Chondrocyte (in vitro differentiated cells): ENCODE results near the gene SLC35F3. TPM values are rescaled to one million over a fixed set of nuclear protein-coding genes. Genes with fewer than 3 reads are reported as not detected.

Experiments
- DNase-seq: peaks from one replicate; pipeline ENCODE4 v3.0.0; 2021; ENCODE audit warnings: mixed read lengths, low spot score
- H3K27ac Mint-ChIP-seq: one replicate; pipeline ENCODE4 v1.8.0; 2021; ENCODE audit warnings: mild to moderate bottlenecking, moderate library complexity, mixed read lengths; ENCODE audit not compliant: unreplicated experiment
- H3K27me3 Mint-ChIP-seq: 2 replicates; pipeline ENCODE4 v1.8.0; 2021; ENCODE audit warnings: low read depth, mixed read lengths
- H3K36me3 Mint-ChIP-seq: 2 replicates; pipeline ENCODE4 v1.8.0; 2021; ENCODE audit warnings: low read depth, mixed read lengths
- H3K4me1 Mint-ChIP-seq: 2 replicates; pipeline ENCODE4 v1.8.0; 2021; ENCODE audit warnings: low read depth, mild to moderate bottlenecking, mixed read lengths
- H3K4me3 Mint-ChIP-seq: one replicate; pipeline ENCODE4 v1.8.0; 2021; ENCODE audit warnings: mild to moderate bottlenecking, moderate library complexity, mixed read lengths; ENCODE audit not compliant: unreplicated experiment
- H3K9me3 Mint-ChIP-seq: 2 replicates; pipeline ENCODE4 v1.8.0; 2021; ENCODE audit warnings: low read depth, mixed read lengths
- total RNA-seq: library from RNA; stranded (reverse); gene quantifications from 3 replicates; pipeline ENCODE4 v1.2.1, GENCODE V29; 2021
- TF ChIP-seq, protein P1 (sequence below): fragments of 200-600 bp; sonication (generic); IDR thresholded peaks from 2 replicates; pipeline ENCODE4 v1.5.0; 2021; ENCODE audit warnings: antibody characterized with exemption, mild to moderate bottlenecking, moderate library complexity

Gene SLC35F3
- total RNA-seq, 1 donor from 2014 or later, result not detected

DNA sequence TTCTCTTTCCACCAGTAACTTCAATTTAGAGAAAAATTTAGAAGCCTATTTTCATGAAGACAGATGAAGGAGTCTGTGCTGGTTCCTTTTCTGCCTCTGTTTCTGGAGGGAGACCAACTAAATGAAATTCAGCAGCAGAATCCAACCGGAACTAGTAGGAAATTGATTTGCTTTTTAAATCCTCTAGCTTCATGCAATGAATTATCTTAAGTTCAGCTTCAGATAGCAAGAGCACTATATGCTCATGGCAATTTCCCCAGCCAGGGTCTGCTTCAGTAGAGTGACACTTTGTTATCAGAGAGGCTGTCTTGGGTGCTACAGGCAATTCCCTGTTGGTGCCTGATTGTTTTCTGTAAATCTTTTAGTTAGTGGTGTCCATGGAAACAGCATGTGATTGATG is 189.7 kb downstream of the SLC35F3 start:
- Mint-ChIP-seq H3K4me1 (no peaks in the 10 kb centered on the region), H3K27me3 (peaks cover 13% of the 10 kb centered on the region), H3K9me3 (peaks cover 10% of the 10 kb centered on the region), H3K4me3 (no peak overlapping the region), H3K27ac (no peak overlapping the region), H3K36me3 (no peaks in the 10 kb centered on the region)
- no peak for DNase-seq
- TF ChIP-seq, protein P1, sequence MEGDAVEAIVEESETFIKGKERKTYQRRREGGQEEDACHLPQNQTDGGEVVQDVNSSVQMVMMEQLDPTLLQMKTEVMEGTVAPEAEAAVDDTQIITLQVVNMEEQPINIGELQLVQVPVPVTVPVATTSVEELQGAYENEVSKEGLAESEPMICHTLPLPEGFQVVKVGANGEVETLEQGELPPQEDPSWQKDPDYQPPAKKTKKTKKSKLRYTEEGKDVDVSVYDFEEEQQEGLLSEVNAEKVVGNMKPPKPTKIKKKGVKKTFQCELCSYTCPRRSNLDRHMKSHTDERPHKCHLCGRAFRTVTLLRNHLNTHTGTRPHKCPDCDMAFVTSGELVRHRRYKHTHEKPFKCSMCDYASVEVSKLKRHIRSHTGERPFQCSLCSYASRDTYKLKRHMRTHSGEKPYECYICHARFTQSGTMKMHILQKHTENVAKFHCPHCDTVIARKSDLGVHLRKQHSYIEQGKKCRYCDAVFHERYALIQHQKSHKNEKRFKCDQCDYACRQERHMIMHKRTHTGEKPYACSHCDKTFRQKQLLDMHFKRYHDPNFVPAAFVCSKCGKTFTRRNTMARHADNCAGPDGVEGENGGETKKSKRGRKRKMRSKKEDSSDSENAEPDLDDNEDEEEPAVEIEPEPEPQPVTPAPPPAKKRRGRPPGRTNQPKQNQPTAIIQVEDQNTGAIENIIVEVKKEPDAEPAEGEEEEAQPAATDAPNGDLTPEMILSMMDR, result no peak

DNA sequence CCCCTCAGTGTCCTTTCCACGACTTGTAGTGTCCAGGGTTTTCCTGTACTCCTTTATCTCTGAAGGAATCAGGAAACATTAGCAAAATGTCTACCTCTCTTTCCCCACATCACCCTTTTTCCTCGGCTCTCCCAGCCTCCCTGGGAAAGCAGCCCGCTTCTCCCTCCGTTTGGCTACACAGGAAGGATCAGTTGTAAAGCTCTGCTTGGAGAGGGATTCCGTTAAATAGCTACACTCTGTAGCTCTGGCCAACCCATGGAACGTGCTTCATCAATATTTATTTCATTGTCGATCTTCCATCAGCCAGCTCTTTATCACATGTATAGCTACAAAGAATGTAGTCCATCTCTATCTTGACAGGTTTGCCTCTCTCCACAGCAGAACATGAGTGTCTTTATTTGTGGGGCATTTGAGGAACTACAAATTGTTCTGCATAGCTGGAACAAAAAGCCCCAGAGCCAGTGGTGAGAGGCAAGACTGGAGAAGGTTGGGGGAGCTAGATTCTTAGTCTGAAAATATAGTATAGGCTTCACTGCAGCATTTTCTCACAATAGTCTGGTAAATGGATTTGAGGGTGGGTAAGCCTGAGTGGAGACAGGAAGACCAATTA is 191.8 kb downstream of the SLC35F3 start:
- H3K4me3 Mint-ChIP-seq, result no peak overlapping the region
- no peaks in the 10 kb centered on the region for H3K9me3 Mint-ChIP-seq
- no peaks in the 10 kb centered on the region for H3K36me3 Mint-ChIP-seq
- H3K4me1 Mint-ChIP-seq, result no peaks in the 10 kb centered on the region
- peaks cover 16% of the 10 kb centered on the region for H3K27me3 Mint-ChIP-seq
- TF ChIP-seq, protein P1, result no peak
- no peak for DNase-seq
- no peak overlapping the region for H3K27ac Mint-ChIP-seq

DNA sequence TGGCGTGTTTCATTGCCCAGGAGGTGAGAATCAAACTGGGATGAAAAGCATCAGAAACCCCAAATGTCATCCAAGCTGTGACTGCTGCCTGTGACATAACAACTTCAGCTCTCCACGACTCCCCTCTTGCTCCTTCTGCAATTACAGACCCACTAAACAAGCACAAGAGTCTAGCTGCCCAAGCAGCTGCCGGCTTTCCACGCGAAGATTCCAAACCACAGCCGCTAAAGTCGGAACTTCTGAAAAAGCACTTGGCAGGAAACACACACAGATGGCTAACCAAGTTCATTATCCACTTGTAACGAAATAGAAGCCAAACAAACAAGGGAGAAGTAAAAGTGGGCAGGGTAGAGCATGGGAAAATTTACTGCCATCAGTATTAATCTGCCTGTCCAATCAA is 198.1 kb downstream of the SLC35F3 start:
- H3K36me3 Mint-ChIP-seq, result no peaks in the 10 kb centered on the region
- H3K4me1 Mint-ChIP-seq, result no peaks in the 10 kb centered on the region
- peaks cover 5% of the 10 kb centered on the region for H3K9me3 Mint-ChIP-seq
- DNase-seq, result no peak
- no peak overlapping the region for H3K27ac Mint-ChIP-seq
- peaks cover 7% of the 10 kb centered on the region for H3K27me3 Mint-ChIP-seq
- TF ChIP-seq, protein P1, result no peak
- no peak overlapping the region for H3K4me3 Mint-ChIP-seq

DNA sequence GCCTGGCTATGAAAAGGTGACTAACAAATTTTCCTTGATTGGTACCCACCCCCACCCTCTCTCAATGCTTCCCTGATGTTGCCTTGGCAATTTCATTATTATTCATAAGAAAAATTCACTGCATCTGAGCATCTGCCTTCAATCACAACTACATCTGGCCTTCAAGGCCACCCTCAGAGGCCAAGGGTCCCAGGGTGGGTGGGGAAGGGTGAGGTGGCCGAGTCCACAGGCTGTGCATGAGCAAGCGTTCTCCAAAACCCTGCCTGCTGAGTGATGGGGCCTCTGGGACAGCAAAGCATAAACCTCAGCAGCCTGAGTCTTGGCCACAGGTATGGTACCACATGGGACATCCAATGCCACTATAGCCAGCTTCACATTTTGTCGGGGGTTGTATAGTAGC is 198.7 kb downstream of the SLC35F3 start:
- no peak for DNase-seq
- H3K9me3 Mint-ChIP-seq, result peaks cover 5% of the 10 kb centered on the region
- H3K27me3 Mint-ChIP-seq, result peaks cover 7% of the 10 kb centered on the region
- TF ChIP-seq, protein P1, result no peak
- no peaks in the 10 kb centered on the region for H3K36me3 Mint-ChIP-seq
- no peaks in the 10 kb centered on the region for H3K4me1 Mint-ChIP-seq
- H3K4me3 Mint-ChIP-seq, result no peak overlapping the region
- no peak overlapping the region for H3K27ac Mint-ChIP-seq

DNA sequence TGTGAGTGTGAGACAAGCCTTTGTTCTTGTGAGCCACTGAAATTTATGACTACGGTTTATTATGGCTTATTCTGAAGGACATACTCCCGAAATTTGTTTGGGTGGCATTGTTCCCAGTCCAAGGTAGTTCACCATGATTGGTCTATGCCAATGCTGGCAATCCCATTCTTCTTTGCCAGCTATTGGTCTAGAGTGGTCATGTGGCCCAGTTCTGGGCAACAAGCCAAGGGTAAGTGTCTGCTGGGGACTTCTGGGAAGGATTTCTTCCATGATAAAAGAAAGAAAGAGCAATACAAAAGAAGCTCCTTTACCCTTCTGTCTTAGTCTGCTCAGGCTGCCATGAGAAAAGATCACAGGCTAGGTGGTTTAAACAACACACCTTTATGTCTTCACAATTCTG is 201.6 kb downstream of the SLC35F3 start:
- no peak for DNase-seq
- TF ChIP-seq, protein P1, result no peak
- Mint-ChIP-seq H3K27me3 (peaks cover 17% of the 10 kb centered on the region), H3K4me1 (no peaks in the 10 kb centered on the region), H3K9me3 (peaks cover 5% of the 10 kb centered on the region), H3K27ac (no peak overlapping the region), H3K36me3 (no peaks in the 10 kb centered on the region), H3K4me3 (no peak overlapping the region)
